Measurements from ENCODE around the gene FBXW11.

FBXW11 gene

DNA sequence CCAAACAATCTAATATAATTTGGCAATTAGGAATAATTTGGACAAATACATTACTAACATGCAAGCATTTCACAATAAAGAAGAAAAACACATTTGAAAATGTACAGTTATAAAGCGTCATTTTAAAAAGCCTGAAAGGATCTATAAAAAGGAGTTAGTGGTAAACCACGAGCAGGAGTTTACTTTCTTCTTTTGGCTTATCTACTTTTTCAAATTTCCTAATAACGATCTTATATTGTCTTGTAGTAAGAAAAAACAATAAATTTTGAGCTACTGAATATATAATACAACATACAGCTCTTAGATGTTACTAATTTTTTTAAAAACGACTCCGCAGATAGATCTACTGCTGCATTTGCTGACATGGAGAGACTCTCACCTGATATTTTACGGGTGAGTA is 141.0 kb downstream of the FBXW11 start:
- DNase-seq (ENCODE audit: low spot score): no peak

DNA sequence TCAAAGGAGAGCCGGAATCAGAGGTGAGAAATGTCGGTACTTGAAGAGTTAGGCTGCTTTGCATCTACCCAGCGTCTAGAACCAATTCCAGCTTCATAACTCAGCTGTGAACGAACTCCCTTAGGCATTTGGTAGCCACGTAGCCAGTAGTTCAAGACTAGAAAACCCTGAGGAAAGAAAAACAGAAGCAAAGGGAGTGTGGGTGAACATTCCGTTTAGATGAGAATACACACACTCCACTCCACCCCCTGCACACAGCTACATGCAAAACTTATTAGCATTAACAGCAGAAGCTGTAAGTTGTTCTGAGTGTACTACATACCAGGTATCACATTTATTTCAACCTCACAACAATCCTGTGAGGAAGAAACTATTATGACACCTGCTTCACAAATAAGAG is 142.5 kb downstream of the FBXW11 start:
- DNase-seq (ENCODE audit: low spot score): no peak

DNA sequence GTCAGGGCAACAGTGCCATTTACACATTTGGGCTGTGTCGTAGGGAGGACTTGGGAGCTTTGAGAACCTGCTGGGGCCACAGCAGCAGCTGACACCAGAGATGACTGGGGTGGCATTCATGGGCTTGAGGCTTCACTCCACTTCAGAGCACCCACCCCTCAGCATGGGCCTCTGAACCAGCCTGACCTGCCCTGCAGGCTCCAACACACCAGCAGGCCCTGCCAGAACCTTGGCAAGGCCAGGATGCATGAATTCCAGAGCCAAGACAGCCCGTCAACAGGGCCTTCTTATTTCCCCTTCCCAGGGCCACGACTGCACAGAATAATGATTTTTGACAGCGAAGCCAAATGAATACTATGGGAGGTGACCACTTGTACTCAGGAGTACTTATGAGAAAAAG is 143.8 kb downstream of the FBXW11 start:
- no peak for DNase-seq (ENCODE audit: low spot score)

DNA sequence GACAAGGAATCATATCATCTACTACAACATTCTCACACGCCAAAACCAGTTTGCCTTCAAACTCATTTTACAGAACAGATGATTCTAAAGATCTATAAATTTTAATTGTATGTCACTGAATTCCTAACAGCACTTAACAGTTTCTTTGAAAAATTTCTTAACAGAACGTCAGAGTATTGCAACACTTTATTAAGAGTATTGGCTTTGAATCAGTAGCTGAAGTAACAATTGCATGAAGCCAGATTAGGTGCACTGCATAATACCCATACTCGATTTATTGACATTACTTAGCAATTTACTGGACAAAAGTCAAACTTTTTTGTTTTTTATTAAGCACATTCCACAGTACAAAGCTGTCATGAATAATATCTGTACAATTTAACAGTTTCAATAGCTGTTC is 145.1 kb downstream of the FBXW11 start:
- no peak for DNase-seq (ENCODE audit: low spot score)

DNA sequence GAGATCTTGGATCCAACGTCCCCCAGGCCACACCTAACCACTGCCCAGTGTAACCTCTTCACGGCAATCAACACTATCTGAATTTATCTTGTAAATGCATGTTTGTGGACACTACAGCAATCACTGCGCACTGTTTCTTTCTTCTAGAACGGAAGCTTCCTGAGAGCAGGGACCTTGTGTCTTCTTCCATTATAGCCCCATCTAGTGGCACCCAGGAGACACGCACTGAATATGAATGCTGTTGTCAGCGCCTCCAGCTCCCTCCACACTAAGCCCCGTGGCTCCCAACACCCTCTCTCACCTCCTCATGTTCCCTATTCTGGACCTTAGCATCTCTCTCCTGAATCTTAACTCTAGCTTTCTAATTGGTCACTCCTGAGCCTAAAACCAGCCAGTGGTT is 148.1 kb downstream of the FBXW11 start:
- DNase-seq (ENCODE audit: low spot score): no peak

DNA sequence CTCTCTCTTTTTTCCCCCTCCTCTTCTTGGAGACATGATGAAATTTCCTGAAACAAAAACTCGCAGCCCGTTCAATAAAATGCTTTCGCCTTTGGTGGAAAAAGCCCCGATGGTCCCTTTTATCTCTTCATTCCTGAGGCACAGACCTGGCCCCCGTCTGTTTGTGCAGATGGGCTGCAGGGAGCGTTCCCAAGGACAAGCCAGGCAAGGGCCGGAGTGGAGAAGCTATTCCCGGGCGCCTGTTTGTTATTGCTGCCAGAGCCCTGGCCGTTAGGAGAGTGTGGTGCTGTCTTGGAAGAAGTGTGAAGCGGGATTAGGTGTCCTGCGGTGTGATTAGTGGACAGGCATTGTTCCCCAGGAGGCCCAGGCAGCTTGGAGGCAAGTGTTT is 149.0 kb downstream of the FBXW11 start:
- no peak for DNase-seq (ENCODE audit: low spot score)

DNA sequence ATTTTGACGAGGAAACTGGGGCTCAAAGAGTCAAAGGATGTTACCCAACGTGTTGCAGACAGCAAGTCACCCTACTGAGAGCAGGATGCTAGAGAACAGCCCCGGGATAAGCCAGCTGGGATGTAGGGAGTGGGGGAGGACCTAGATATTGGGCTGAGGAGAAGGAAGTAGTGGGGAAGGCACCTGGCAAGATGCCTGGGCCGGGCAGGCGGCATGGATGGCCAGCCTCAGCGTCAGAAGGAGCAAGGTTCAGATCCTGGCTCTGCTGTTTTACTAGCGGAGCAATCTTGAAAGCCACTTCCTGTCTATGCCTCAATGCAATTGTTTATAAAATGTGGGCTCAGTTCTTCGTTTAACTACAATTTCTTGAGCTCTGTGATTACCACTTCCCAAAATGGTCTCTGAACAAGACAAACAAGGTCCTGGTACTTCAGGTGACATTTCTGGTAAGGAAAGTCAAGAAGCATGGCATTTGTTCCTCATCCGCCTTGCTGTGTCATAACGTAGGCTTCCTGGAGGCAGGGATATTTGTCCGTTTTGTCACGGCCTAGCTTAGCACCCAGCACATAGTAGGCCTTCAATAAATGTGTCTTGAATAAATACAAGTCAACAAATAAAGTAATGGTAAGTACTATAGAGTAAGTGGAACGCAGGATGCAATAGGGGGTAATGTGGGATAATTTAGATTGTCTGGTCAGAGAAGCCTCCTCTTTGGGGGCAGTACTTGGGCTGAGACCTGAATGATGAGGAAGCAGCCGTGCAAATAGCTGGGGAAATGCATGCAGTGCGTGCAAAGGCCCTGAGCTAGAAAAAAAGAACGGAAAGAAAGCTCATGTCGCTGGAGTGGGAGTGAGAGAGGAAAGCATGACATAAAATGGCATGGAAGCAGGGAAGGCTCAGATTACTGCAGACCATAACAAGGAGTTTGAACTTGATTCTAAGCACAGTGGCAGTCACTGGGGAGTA is 150.4 kb downstream of the FBXW11 start:
- DNase-seq (ENCODE audit: low spot score): no peak

DNA sequence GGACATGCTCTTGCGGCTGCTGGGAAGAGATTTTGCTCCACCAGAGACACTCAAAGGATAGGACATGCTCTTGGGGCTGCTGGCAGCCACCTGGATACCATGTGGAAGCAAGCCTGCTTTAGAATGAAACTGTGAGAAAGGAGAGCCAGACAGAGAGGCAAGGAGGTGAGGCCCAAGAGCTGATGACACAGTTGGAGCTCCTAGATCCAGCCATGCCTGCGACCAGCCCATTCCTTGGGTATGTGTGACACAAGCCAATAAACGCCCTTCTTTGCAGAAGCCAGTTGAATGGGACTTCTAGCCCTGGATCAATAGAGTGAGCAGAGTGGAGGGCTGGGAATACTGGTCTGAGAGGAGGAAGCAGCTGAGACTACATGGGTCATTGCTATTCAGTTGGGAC is 151.2 kb downstream of the FBXW11 start:
- DNase-seq (ENCODE audit: low spot score): no peak

DNA sequence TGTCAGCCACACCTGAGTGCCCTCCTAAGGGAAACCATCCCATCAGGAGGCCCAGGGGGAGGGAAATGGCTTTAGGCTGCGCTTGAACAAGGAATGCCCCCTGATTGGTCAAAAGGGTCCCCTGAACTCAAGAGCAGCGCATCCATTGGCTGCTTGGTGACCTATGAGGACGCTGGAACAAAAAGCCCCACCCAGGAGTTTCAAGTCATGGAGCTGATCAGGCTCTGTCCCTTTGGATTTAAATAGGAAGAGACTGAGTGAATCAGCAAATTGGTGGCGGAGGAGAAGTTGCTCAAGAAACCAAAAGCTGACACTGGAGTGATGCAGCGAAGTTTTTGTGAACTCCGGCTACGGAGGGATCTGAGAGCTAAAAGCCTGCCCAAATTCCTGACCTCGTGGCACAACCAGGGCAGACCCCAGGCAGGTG is 154.2 kb downstream of the FBXW11 start:
- DNase-seq (ENCODE audit: low spot score): no peak

DNA sequence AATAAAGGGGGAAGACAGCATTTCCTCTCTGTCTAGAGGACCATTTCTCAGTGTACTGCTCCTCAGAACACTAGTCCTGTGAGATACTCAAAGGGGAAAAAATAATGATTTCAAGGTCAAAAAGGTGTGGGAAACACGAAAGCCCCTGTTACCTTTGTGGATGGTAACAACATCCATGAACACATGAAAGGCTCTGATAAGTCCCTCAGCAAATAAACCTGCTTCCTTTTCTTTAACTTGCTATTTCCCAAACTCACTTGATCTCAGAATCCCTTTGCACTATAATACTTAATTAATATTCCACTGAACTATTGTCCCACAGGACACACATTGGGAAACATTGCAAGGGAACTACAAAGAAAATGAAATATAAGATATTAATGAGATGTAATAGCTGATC is 155.2 kb downstream of the FBXW11 start:
- no peak for DNase-seq (ENCODE audit: low spot score)

DNA sequence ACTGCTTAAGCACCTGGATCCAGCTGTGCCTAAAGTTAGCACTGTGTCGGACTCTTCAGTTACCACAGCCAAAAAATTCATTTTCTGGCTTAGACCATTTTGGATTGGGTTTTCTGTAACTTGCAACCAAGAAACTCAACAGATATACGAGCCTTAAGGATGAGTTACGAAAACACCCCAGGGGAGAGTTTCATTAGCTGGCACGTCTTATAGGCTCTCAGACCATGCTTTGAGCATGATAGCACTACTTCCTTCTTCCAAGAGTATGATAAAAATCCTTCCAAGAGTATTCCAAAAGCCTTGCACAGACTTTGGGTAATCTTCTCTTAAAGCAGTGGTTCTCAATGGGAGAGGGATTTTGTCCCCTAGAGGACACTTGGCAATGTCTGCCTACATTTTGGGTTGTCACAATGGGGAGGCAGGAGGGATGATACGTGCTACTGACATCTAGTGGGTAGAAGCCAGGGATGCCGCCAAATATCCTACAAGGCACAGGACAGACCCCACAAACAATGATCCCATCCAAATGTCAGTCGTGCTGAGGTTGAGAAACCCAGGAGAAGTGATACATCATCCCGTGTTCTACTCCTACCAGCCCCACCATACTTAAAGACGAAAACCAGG is 156.0 kb downstream of the FBXW11 start:
- no peak for DNase-seq (ENCODE audit: low spot score)

DNA sequence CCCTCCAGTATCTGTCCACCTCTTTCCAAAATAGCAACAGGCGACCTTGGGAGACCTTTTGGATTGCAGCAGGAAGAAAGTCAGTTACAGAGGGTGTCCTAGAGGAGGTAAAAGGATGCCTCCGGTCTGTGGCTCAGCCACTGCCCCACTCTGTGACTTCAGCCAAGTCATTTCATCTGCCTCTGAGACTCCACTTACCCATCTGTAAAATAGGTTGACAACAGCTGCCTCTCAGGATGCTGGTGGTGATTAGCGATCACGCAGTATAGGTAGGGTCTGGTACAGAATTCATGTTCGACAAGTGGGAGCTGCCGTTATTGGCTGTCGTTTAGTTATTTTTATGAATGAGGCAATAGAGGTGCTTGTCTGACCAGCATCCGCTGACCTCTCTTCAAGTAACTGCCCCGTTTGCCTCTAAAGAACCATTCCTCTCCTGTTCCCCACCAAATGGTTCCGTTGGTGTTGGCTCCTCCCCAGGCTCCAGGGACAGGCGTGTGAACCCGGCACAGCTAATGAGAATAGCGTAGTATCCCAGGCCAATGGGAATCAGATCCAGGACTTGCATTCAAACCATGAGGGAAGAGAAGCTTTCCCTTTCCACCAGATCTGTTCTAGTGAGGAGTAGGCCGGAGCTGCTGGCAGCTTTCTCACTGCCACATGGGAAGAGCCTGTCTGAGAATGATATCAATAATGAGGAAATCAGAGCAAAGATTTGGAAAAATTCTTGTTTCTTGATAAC is 156.7 kb downstream of the FBXW11 start:
- DNase-seq (ENCODE audit: low spot score): no peak

DNA sequence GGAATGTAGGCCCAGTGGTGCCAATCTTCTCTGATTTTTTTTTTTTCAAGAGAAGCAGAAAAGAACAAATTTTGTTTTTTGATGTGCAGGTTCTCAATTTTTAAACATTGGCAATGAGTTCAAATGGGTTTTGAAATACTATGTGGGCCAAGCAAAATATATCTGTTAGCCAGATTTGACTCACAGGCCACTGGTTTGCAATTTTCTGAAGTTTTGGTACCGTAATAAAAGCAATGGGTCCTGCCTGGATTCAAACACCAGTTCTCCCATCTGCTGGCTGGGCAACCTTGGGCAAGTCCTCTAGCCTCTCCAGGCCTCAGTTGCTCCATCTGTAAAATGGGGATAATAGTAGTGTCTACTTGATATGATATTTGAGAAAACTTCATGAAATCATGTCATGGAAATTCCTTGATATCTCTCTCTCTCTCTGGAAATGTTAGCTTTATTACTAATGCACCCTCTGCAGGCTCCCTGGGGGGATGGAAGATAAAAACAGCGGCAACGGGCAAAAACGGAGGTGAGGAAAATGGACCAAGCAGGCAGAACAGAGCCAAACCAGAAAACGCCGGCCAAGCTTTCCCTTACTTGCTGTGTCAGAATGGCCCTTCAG is 157.4 kb downstream of the FBXW11 start:
- no peak for DNase-seq (ENCODE audit: low spot score)

DNA sequence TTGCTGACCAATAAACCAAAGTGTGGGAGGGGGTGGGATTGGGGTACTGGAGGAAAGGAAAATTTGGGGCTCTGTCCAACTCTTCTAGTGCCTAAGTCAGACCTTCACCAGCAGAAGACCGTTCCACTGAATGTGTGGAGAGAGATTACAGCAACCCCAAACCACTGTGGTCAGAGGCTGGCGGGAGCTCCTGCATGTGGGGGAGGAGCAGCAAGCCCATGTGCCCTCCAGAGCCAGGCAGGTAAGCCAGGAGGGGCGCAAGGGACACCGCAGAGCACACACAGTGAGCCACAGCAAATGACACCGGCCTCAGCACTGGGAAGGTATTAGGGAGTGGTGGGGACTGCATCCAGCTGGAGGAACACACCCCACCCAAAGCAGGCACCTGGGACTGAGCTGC is 158.0 kb downstream of the FBXW11 start:
- DNase-seq (ENCODE audit: low spot score): no peak

DNA sequence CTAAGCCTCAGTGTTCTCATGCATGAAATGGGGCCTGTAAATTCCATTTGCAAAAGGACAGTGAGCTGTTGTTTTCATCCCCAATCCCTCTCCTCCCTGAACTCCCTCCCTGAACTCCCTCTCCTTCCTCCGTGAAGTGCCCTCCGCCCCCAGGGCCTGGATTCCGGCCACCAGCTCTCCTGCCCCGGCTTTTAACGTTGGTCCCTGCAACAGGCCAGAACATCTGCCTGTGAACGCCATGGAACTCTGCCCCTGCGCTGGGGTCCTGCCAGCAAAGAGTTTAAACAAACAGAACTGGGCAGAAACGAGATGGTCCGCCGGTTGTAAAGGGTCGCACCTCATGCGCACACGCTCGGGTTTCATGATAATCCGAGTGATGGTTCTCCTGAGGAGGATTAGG is 158.4 kb downstream of the FBXW11 start:
- no peak for DNase-seq (ENCODE audit: low spot score)

DNA sequence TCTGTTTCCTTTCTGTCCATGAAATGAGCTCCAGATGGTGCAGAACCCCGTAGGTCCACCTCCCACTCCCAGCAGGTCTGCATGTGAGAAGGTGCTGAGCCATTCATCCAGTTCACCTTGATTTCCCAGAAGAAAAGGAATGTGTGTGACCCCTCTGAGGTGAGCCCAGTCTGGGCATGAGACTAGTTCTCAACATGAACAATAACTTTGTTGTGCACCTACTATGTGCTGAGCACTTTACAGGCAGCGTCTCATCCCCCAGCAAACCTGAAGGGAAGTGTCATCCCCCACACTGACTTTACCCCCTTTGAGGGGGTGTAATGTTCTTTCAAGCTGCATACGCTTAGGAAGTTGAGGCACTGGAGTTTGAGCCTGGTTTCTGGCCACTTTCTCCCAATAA is 159.4 kb downstream of the FBXW11 start:
- no peak for DNase-seq (ENCODE audit: low spot score)

DNA sequence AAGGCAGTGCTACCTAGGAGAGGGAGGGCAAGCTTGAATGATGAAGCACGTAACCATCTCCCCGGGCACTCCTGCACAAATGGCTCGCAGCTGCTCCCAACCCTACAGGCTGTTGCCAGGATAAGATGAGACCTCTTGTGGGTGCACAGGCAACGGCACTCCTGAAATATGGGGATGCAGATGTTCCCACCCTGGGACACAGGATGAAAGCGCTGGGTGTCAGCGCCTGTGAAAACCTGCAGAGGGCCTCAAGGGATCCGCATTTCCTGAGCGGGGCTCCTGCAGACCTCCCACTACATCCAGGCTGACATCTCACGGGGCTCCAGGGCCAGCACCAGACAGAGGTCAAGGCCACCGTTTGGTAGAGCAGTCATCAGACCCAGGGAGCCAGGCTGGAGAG is 160.1 kb downstream of the FBXW11 start:
- DNase-seq (ENCODE audit: low spot score): no peak

DNA sequence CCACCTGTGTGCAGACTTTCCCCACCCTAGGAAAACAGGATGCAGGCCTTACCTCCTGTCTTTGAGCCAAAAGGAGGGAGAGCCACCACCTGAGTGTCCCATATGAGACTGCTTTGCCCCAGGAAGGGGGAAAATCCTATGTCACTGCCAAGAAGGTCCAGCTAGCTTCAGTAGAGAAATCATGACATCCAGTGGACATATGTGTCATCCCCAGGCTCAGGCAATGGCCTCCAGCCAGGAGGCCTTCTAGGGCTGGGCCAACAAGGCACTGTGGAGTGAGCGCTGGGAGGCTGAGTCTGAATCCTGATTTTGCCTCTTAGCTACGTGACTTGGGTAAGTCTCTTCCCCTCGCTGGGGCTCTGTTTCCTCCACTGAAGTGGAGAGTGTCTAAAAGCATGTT is 160.6 kb downstream of the FBXW11 start:
- DNase-seq (ENCODE audit: low spot score): no peak

DNA sequence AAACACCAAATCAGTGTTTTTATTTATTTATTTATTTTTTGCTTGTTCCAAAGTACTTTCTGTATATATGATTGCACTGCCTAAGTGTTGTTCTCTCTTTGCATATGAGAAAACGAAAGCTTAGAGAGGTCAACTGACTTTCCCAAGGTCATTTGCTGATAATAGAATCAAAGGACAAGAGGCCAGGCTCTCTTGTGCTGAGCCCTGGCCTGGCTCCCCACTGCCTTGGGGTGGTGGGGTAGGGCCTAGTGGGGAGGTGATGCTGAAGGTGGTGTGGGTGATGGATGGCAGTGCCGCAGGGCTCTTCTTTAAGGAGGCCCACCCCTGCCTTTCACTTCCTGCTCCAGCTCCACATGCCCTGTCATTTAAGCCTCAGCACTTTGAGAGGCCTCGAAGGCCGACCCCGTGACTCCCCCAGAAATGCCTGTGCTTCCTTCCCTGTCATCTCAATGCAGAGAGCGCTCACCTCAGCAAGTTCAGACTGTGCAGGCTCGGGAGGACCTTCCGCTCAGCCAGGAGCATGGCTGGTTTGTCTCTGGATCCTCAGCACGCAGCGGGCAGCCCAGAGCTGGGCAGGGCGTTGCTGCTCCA is 161.3 kb downstream of the FBXW11 start:
- DNase-seq (ENCODE audit: low spot score): no peak

DNA sequence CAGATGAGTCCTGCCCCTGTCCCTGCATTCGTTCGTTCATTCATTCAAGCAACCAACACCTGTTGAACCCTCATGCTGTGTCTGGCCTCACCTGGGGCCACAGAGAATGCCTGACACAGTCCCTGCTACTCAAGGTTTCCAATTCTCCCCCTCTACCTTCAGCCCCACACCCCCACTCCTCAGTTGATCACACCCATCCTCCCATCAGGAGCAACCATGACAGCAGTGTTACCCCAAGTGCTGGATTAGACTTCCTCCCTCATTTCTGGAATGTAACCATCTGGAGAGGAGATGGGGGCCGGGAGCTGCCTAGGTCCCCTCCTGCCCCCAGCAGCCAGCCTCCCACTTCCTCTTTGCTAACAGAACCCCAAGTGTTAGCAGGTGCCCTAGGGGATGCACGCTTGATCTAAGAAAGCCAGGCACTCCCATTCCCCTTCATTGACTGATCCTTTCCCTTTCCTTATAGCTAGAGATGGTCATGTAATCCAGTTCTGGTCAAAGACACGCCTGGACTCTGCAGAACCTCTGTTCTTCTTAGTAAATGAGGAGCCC is 163.6 kb downstream of the FBXW11 start:
- DNase-seq (ENCODE audit: low spot score): no peak

DNA sequence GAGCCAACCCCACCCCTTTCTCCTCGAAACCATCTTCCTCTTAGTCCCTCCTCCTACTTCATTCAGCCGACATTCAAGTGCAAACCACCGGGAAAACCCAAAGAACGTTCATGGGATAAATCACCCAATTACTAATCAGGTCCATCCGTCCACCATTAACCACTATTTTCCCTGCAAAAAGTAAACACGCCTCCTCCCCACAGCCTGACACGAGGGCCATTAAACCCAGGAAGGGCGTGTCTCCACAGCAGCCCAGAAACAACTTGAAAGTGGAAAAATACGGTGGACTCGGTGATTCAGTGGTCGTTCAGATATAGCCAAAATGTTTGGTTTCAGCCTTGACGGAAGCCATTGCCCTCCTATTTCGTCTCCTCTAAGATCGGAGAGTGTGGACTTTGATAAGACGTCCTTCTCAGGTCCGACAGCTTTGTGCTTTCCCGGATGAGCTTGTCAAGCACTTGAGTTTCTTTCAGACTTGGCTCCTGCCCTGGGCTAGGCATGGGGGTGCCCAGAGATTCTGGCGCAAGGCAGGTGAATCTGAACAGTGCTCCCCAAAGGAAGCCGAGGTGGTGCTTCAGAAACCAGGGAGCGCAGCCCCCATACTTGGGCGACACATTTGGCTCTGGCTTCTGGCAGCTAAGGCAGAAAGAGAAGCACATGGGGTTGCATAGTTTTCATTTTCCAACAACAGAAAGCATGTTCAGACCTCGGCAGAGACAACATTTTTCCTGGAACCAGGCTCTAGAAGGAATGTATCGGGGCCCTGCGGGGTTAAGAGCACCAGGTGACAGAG is 164.3 kb downstream of the FBXW11 start:
- no peak for DNase-seq (ENCODE audit: low spot score)
